Progenitor cell of endocrine pancreas (in vitro differentiated cells): ENCODE measurements around the gene SNTG2. TPM values are rescaled to one million over a fixed set of nuclear protein-coding genes. Genes with fewer than 3 reads are reported as not detected.

Experiments used
- DNase-seq: peaks from one replicate; pipeline ENCODE4 v3.0.0; 2021; ENCODE audit warnings: low spot score; ENCODE audit not compliant: unreplicated experiment
- H3K27ac Mint-ChIP-seq: 2 replicates; pipeline ENCODE4 v1.8.0; 2021; ENCODE audit warnings: mild to moderate bottlenecking, moderate library complexity, mixed read lengths
- H3K27me3 Mint-ChIP-seq: 2 replicates; pipeline ENCODE4 v1.8.0; 2021; ENCODE audit warnings: mixed read lengths
- H3K36me3 Mint-ChIP-seq: 2 replicates; pipeline ENCODE4 v1.8.0; 2022; ENCODE audit warnings: mixed read lengths; ENCODE audit not compliant: insufficient read depth
- H3K4me1 Mint-ChIP-seq: 2 replicates; pipeline ENCODE4 v1.8.0; 2021; ENCODE audit warnings: low read depth, mixed read lengths
- H3K4me3 Mint-ChIP-seq: 2 replicates; pipeline ENCODE4 v1.8.0; 2021; ENCODE audit warnings: low read depth, mild to moderate bottlenecking, moderate library complexity, mixed read lengths
- H3K9me3 Mint-ChIP-seq: 2 replicates; pipeline ENCODE4 v1.8.0; 2021; ENCODE audit warnings: low read depth, mixed read lengths
- total RNA-seq: library from RNA; stranded (reverse); gene quantifications from 2 replicates; pipeline ENCODE4 v1.2.1, GENCODE V29; 2021
- TF ChIP-seq, protein P1 (sequence below): fragments of 200-600 bp; sonication (generic); IDR thresholded peaks from one replicate; pipeline ENCODE4 v1.5.0; 2021; ENCODE audit warnings: antibody characterized with exemption, mild to moderate bottlenecking; ENCODE audit not compliant: unreplicated experiment

The SNTG2 gene
- total RNA-seq, 1 donor from 2014 or later = 0.50 TPM

DNA sequence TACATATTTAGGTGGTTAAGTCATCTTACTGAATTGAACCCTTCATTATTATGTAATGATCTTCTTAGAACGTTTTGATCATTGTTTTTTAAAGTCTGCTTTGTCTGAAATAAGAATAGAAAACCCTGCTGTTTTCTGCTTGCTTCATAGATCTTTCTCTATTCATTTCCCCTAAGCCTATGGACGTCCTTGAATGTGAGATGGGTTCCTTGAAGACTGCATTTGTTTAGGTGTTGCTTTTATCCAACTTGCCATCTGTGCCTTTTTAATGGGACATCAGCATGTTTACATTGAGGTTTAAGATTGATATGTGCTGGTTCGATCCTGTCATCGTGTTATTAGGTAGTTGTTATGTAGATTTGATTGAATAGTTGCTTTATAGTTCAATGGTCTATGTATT, 95.4 kb downstream of the SNTG2 start:
- Mint-ChIP-seq H3K27me3 (no peaks in the 10 kb centered on the region), H3K9me3 (peaks cover 41% of the 10 kb centered on the region), H3K4me3 (no peak overlapping the region), H3K4me1 (peaks cover 3% of the 10 kb centered on the region), H3K36me3 (no peaks in the 10 kb centered on the region), H3K27ac (no peak overlapping the region)
- no peak for DNase-seq
- TF ChIP-seq, protein P1, sequence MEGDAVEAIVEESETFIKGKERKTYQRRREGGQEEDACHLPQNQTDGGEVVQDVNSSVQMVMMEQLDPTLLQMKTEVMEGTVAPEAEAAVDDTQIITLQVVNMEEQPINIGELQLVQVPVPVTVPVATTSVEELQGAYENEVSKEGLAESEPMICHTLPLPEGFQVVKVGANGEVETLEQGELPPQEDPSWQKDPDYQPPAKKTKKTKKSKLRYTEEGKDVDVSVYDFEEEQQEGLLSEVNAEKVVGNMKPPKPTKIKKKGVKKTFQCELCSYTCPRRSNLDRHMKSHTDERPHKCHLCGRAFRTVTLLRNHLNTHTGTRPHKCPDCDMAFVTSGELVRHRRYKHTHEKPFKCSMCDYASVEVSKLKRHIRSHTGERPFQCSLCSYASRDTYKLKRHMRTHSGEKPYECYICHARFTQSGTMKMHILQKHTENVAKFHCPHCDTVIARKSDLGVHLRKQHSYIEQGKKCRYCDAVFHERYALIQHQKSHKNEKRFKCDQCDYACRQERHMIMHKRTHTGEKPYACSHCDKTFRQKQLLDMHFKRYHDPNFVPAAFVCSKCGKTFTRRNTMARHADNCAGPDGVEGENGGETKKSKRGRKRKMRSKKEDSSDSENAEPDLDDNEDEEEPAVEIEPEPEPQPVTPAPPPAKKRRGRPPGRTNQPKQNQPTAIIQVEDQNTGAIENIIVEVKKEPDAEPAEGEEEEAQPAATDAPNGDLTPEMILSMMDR = no peak

DNA sequence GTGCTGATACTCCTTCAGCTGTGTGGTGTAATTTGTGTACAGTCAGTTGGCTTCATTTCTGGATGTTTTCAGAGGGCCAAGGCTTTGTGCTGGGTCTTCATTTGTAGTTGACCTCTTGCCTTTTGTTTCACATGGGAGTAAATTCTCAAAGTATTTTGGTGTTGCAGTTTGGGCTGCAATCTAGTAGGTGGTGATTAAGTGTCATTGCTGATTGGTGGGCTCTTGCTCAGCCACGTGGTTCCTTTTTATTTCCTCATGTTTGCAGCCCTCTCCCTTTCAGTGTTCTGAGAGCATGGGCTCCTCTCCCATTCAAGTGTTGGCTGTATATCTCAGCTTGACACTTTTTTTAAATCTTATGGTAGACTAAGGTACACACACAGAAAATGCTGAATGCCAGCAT, 96.8 kb downstream of the SNTG2 start:
- Mint-ChIP-seq H3K27ac (no peak overlapping the region), H3K4me1 (no peaks in the 10 kb centered on the region), H3K27me3 (peaks cover 2% of the 10 kb centered on the region), H3K9me3 (peaks cover 36% of the 10 kb centered on the region), H3K4me3 (no peak overlapping the region), H3K36me3 (no peaks in the 10 kb centered on the region)
- TF ChIP-seq, protein P1 = no peak
- DNase-seq = no peak

DNA sequence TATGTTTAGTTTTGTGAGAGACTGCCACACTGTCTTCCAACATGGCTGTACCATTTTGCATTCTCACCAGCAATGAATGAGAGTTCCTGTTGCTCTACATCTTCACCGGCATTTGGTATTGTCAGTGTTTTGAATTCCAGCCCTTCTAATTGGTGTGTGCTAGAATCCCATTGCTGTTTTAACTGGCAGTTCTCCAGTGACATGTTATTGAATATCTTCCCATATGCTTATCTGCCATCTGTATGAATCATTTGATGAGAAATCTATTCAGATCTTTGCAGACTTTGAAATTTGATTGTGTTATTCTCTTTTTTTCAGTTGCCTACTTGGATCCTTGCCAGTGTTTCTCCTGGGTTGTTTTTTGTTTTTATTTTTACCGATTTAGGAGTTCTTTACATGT, 99.0 kb downstream of the SNTG2 start:
- Mint-ChIP-seq H3K36me3 (no peaks in the 10 kb centered on the region), H3K4me1 (no peaks in the 10 kb centered on the region), H3K9me3 (peaks cover 17% of the 10 kb centered on the region), H3K4me3 (no peak overlapping the region), H3K27me3 (peaks cover 11% of the 10 kb centered on the region), H3K27ac (no peak overlapping the region)
- TF ChIP-seq, protein P1 = no peak
- no peak for DNase-seq

DNA sequence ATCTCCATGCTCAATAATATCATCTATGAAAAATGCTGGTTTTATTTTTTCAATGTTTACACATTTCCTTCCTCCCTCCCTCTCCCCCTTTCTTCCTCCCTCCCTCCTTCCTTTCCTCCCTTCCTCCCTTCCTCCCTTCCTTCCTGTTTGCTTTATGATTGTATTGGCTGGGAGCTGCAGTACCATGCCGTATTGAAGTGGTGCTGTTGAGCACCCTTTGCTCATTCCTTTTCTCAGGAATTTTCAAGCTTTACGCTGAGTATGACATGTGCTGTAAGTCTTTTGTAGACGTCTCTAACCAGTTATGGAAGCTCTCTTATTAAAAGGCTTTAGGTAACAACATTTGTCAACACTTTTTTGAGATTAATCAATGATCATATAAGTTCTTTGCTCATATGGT, 100.4 kb downstream of the SNTG2 start:
- Mint-ChIP-seq H3K36me3 (no peaks in the 10 kb centered on the region), H3K27me3 (peaks cover 20% of the 10 kb centered on the region), H3K4me3 (no peak overlapping the region), H3K4me1 (no peaks in the 10 kb centered on the region), H3K9me3 (peaks cover 13% of the 10 kb centered on the region), H3K27ac (no peak overlapping the region)
- DNase-seq = no peak
- TF ChIP-seq, protein P1 = peak; percentile 36

DNA sequence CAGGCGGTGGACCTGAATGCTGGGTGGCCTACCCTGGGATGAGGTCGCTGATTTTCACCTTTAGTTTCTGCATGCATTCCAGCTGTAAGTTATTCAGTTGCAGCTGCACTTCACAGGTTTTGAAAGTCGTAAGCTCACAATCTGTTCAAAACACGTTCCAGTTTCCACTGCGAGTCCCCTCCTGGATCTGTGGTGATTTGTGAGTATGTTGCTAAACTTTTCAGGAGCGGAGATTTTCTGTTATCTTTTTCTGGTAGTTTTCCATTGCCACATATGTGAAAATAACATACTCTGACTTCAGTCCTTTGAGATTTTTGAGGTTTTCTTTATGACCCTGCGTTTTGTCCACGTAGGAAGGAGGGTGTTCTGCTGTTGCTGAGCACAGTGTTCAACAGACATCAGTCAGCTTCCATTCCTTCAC, 102.1 kb downstream of the SNTG2 start:
- H3K36me3 Mint-ChIP-seq = no peaks in the 10 kb centered on the region
- no peaks in the 10 kb centered on the region for H3K4me1 Mint-ChIP-seq
- H3K27me3 Mint-ChIP-seq = peaks cover 26% of the 10 kb centered on the region
- no peak overlapping the region for H3K27ac Mint-ChIP-seq
- H3K9me3 Mint-ChIP-seq = peaks cover 6% of the 10 kb centered on the region
- TF ChIP-seq, protein P1 = no peak
- no peak for DNase-seq
- H3K4me3 Mint-ChIP-seq = no peak overlapping the region
